HCT116 (cell line): ENCODE measurements around the gene FAT1.

Source experiments
- CEBPB ChIP-seq: IDR thresholded peaks from 2 replicates; pipeline ENCODE4 v1.6.1; 2012; ENCODE audit warnings: low read depth
- EZH2 ChIP-seq: fragments of 200-600 bp; sonication (generic); IDR thresholded peaks from 2 replicates; pipeline ENCODE4 v1.6.1; 2017; ENCODE audit warnings: antibody characterized with exemption, mixed run types
- EZH2phosphoT487 ChIP-seq: fragments of 200-600 bp; IDR thresholded peaks from 2 replicates; pipeline ENCODE4 v1.6.1; 2018; ENCODE audit warnings: antibody characterized with exemption, borderline replicate concordance
- POLR2A ChIP-seq: IDR thresholded peaks from 2 replicates; pipeline ENCODE4 v1.7.0; 2011; ENCODE audit warnings: borderline replicate concordance; ENCODE audit not compliant: insufficient read depth, insufficient read length; ENCODE audit errors: extremely low read depth
- POLR2AphosphoS5 ChIP-seq: IDR thresholded peaks from 2 replicates; pipeline ENCODE4 v1.6.1; 2011; ENCODE audit warnings: mild to moderate bottlenecking, low read depth, low read length, moderate library complexity
- SRF ChIP-seq: IDR thresholded peaks from 2 replicates; pipeline ENCODE4 v1.6.1; 2012; ENCODE audit warnings: low read depth
- ZFX ChIP-seq: fragments of 450-650 bp; IDR thresholded peaks from 2 replicates; pipeline ENCODE4 v1.6.1; 2017
- TF ChIP-seq, protein P1 (sequence below), 3 experiments: fragments of 200-600 bp in 1 of 3; sonication (generic) in 1 of 3; IDR thresholded peaks in 2 of 3; conservative IDR thresholded peaks in 1 of 3; 2 replicates each; pipeline ENCODE4 v1.5.1; 2012 to 2017; ENCODE audit warnings: low read depth in 2 of 3, low read length in 2 of 3, antibody characterized with exemption in 1 of 3, borderline replicate concordance in 1 of 3, control low read depth in 1 of 3, mild to moderate bottlenecking in 1 of 3, mixed read lengths in 1 of 3, mixed run types in 1 of 3, moderate library complexity in 1 of 3; ENCODE audit not compliant: insufficient read depth in 1 of 3
- TF ChIP-seq, protein P2 (sequence below): IDR thresholded peaks from 2 replicates; pipeline ENCODE4 v1.6.1; 2011; ENCODE audit warnings: mild to moderate bottlenecking, low read length, moderate library complexity; ENCODE audit not compliant: insufficient replicate concordance; ENCODE audit errors: extremely low read depth
- TF ChIP-seq, protein P3 (sequence below): IDR thresholded peaks from 2 replicates; pipeline ENCODE4 v1.6.1; 2012

DNA sequence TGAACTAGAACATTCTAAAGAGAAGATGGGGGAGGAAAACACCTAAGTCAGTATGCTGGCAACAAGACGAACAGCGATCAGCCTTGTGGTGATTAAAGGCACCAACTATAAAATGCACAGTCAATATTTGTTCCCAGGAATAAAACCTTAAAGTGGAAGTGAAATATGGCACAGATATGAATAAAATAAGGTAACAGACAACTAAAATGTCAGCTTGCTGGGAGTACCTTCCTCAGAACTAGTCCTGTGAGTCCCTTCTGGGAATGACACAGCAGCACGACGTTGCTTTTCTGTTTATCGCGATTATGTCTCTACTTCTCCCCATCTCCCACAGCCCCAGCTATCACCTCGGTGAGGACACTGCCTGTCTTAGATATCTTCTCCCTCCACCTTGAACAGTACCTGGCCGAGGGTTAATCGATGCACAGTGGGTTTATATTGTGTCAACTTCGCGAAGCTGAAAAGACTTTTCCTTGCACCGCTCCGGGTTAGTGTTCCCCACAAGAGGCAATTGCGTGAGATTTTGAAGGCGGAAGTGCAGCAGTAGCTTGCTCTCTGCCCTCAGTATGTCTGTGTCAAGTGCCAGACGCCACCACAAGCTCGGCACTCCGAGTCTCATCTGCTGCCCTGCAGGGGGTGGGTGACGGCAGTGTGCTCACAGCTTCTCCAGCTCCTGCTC, 185.7 kb downstream of the FAT1 start:
- TF ChIP-seq, protein P1, sequence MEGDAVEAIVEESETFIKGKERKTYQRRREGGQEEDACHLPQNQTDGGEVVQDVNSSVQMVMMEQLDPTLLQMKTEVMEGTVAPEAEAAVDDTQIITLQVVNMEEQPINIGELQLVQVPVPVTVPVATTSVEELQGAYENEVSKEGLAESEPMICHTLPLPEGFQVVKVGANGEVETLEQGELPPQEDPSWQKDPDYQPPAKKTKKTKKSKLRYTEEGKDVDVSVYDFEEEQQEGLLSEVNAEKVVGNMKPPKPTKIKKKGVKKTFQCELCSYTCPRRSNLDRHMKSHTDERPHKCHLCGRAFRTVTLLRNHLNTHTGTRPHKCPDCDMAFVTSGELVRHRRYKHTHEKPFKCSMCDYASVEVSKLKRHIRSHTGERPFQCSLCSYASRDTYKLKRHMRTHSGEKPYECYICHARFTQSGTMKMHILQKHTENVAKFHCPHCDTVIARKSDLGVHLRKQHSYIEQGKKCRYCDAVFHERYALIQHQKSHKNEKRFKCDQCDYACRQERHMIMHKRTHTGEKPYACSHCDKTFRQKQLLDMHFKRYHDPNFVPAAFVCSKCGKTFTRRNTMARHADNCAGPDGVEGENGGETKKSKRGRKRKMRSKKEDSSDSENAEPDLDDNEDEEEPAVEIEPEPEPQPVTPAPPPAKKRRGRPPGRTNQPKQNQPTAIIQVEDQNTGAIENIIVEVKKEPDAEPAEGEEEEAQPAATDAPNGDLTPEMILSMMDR (IDR thresholded peaks at IDR 0.05 in 2 of 3, conservative IDR thresholded peaks at IDR 0.05 in 1 of 3; ENCODE audit: borderline replicate concordance in 1 of 3, insufficient read depth in 1 of 3, low read depth in 2 of 3, low read length in 2 of 3): no peak
- TF ChIP-seq POLR2A (no peak), CEBPB (no peak), ZFX (no peak), POLR2AphosphoS5 (no peak), SRF (no peak), EZH2 (no peak), EZH2phosphoT487 (no peak)
- TF ChIP-seq, protein P2, sequence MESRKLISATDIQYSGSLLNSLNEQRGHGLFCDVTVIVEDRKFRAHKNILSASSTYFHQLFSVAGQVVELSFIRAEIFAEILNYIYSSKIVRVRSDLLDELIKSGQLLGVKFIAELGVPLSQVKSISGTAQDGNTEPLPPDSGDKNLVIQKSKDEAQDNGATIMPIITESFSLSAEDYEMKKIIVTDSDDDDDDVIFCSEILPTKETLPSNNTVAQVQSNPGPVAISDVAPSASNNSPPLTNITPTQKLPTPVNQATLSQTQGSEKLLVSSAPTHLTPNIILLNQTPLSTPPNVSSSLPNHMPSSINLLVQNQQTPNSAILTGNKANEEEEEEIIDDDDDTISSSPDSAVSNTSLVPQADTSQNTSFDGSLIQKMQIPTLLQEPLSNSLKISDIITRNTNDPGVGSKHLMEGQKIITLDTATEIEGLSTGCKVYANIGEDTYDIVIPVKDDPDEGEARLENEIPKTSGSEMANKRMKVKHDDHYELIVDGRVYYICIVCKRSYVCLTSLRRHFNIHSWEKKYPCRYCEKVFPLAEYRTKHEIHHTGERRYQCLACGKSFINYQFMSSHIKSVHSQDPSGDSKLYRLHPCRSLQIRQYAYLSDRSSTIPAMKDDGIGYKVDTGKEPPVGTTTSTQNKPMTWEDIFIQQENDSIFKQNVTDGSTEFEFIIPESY: no peak
- TF ChIP-seq, protein P3, sequence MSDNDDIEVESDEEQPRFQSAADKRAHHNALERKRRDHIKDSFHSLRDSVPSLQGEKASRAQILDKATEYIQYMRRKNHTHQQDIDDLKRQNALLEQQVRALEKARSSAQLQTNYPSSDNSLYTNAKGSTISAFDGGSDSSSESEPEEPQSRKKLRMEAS: no peak
